RWPE2 (cell line): ENCODE results near the gene NXN.

Source experiments
- ATAC-seq: fragments of 200-7000 bp; cut with Tn5 transposase; 3 replicates; pipeline ENCODE4 v1.9.1; 2021; ENCODE audit warnings: low read depth
- DNase-seq: peaks from one replicate; pipeline ENCODE4 v3.0.0-alpha.2; 2020; ENCODE audit warnings: low spot score
- H3K27ac ChIP-seq: fragments of 450-650 bp; 2 replicates; pipeline ENCODE4 v1.5.1; 2017; ENCODE audit warnings: mild to moderate bottlenecking; ENCODE audit not compliant: poor library complexity, severe bottlenecking
- H3K27me3 ChIP-seq: fragments of 250-450 bp; sonication (Bioruptor Pico); 2 replicates; pipeline ENCODE4 v1.5.1; 2021; ENCODE audit warnings: mild to moderate bottlenecking, moderate library complexity; ENCODE audit not compliant: insufficient read depth, poor library complexity, severe bottlenecking
- H3K36me3 ChIP-seq: fragments of 250-450 bp; sonication (Bioruptor Pico); 2 replicates; pipeline ENCODE4 v1.5.1; 2020; ENCODE audit warnings: low read depth, mild to moderate bottlenecking, moderate library complexity
- H3K4me1 ChIP-seq: fragments of 250-450 bp; sonication (Bioruptor Pico); 2 replicates; pipeline ENCODE4 v1.5.1; 2021; ENCODE audit warnings: mild to moderate bottlenecking, moderate library complexity; ENCODE audit not compliant: insufficient read depth, poor library complexity, severe bottlenecking
- H3K4me3 ChIP-seq: fragments of 250-450 bp; sonication (Bioruptor Pico); 2 replicates; pipeline ENCODE4 v1.5.1; 2021; ENCODE audit warnings: mild to moderate bottlenecking, moderate library complexity; ENCODE audit not compliant: severe bottlenecking
- H3K9me3 ChIP-seq: fragments of 250-450 bp; sonication (Bioruptor Pico); 2 replicates; pipeline ENCODE4 v1.5.1; 2021; ENCODE audit warnings: mild to moderate bottlenecking, moderate library complexity; ENCODE audit not compliant: severe bottlenecking
- CTCF ChIP-seq: fragments of 450-650 bp; IDR thresholded peaks from one replicate; pipeline ENCODE4 v1.5.1; 2017; ENCODE audit warnings: mild to moderate bottlenecking, moderate library complexity; ENCODE audit not compliant: poor library complexity, severe bottlenecking

NXN gene

DNA sequence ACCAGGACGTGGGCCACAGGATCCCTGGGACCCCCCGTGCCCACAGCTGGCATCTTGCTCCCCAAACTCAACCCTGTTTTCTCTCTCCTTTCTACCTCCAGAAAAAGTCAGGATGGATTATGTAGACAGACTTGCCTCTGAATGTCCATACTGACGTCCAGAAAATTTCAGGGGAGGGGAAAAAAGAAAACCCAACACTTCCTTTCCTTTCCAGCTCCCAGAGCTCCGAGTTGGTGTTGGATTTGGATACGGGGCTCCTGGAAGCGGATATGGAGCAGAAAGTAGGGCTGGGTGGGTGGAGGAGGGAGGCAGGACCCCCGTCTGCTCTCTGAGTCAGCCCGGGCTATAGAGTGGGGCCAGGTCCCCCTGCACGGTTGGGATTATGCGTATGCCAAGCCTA, 127.2 kb downstream of the NXN start:
- Histone ChIP-seq H3K9me3 (no peaks in the 10 kb centered on the region), H3K4me3 (no peak overlapping the region), H3K4me1 (no peaks in the 10 kb centered on the region), H3K27ac (no peak overlapping the region), H3K27me3 (no peaks in the 10 kb centered on the region), H3K36me3 (peaks cover 10% of the 10 kb centered on the region; the same call in 1 of the 2 replicates)
- DNase-seq (no peak), ATAC-seq (no peak)
- TF ChIP-seq CTCF, result no peak

GRCh38 chr17:851924-852323, 127.7 kb downstream of the NXN start:
- Histone ChIP-seq H3K9me3 (no peaks in the 10 kb centered on the region), H3K27ac (no peak overlapping the region), H3K4me3 (no peak overlapping the region), H3K4me1 (no peaks in the 10 kb centered on the region), H3K36me3 (peaks cover 10% of the 10 kb centered on the region; the same call in 1 of the 2 replicates), H3K27me3 (no peaks in the 10 kb centered on the region)
- DNase-seq, result no peak
- ATAC-seq, result no peak
- no peak for TF ChIP-seq CTCF

GRCh38 chr17:850851-851763, 128.5 kb downstream of the NXN start:
- no peak for ATAC-seq
- Histone ChIP-seq H3K4me1 (no peaks in the 10 kb centered on the region), H3K27me3 (no peaks in the 10 kb centered on the region), H3K36me3 (peaks cover 10% of the 10 kb centered on the region; the same call in 1 of the 2 replicates), H3K9me3 (no peaks in the 10 kb centered on the region), H3K4me3 (no peak overlapping the region), H3K27ac (no peak overlapping the region)
- no peak for DNase-seq
- TF ChIP-seq CTCF, result no peak

GRCh38 chr17:850086-850850, 129.3 kb downstream of the NXN start:
- Histone ChIP-seq H3K4me3 (no peak overlapping the region), H3K27ac (no peak overlapping the region), H3K9me3 (no peaks in the 10 kb centered on the region), H3K27me3 (no peaks in the 10 kb centered on the region), H3K36me3 (peaks cover 10% of the 10 kb centered on the region; the same call in 1 of the 2 replicates), H3K4me1 (no peaks in the 10 kb centered on the region)
- DNase-seq (no peak), ATAC-seq (no peak)
- no peak for TF ChIP-seq CTCF
